Skin of body (tissue), 2 donors: ENCODE data around the gene NUDT3. TPM values are rescaled to one million over a fixed set of nuclear protein-coding genes. Genes with fewer than 3 reads are reported as not detected.
A peak's percentile ranks its signal among the peaks of the same experiment; 100 is the strongest.
"Not testable (repeated sequence)": the region's sequence is repeated elsewhere in the genome, so short reads cannot be mapped to it uniquely, and the experiment has no call there.

ENCODE experiments used
- DNase-seq: peaks from one replicate; lab custom pipeline; 2025; lab: John Stamatoyannopoulos, UW
- total RNA-seq: library from RNA; depleted of rRNA; stranded (reverse); fragments of >200 nt; gene quantifications from one replicate; pipeline ENCODE4 v1.2.3, GENCODE V29; 2014

NUDT3 gene
- 21.3 TPM for total RNA-seq

- peak; percentile 97 for DNase-seq
These were observed at the start of gene NUDT3 for GRCh38 chr6:34392497-34393190. TSS of gene NUDT3 (minus strand) at chr6:34392669. CDS start at chr6:34392362, 307 bp downstream.

- no peak for DNase-seq
These were observed 49.1 kb upstream of the NUDT3 start for GRCh38 chr6:34441526-34441925.

- DNase-seq, result no peak
These were observed 47.0 kb upstream of the NUDT3 start for GRCh38 chr6:34439442-34439841.

GRCh38 chr6:34438705-34439104, 46.2 kb upstream of the NUDT3 start:
- DNase-seq, result no peak

- DNase-seq, result no peak
These were observed 45.1 kb upstream of the NUDT3 start for GRCh38 chr6:34437644-34437970.

GRCh38 chr6:34436803-34437643, 44.6 kb upstream of the NUDT3 start:
- no peak for DNase-seq

GRCh38 chr6:34435916-34436315, 43.4 kb upstream of the NUDT3 start:
- DNase-seq, result no peak

- DNase-seq, result peak; percentile 91
These were observed 33.3 kb upstream of the NUDT3 start, which contains the start of gene RPS10 for GRCh38 chr6:34425498-34426410. TSS of gene RPS10 (minus strand) at chr6:34426069. CDS start at chr6:34425221, 848 bp downstream.

GRCh38 chr6:34425132-34425497, 32.6 kb upstream of the NUDT3 start:
- no peak for DNase-seq

- DNase-seq, result no peak
These were observed 32.0 kb upstream of the NUDT3 start for GRCh38 chr6:34424200-34425131.

GRCh38 chr6:34423254-34423653, 30.8 kb upstream of the NUDT3 start:
- no peak for DNase-seq

- no peak for DNase-seq
These were observed 25.9 kb upstream of the NUDT3 start for GRCh38 chr6:34418367-34418766.

GRCh38 chr6:34416877-34417371, 24.5 kb upstream of the NUDT3 start:
- DNase-seq, result no peak

GRCh38 chr6:34414999-34415858, 22.8 kb upstream of the NUDT3 start:
- DNase-seq, result peak; percentile 77

GRCh38 chr6:34412643-34413214, 20.3 kb upstream of the NUDT3 start:
- no peak for DNase-seq

GRCh38 chr6:34412016-34412415, 19.5 kb upstream of the NUDT3 start:
- DNase-seq, result no peak

GRCh38 chr6:34407915-34408314, 15.4 kb upstream of the NUDT3 start:
- DNase-seq, result not testable (repeated sequence)

- no peak for DNase-seq
These were observed 4.0 kb upstream of the NUDT3 start for GRCh38 chr6:34396518-34396917.

- DNase-seq, result no peak
These were observed 1.5 kb upstream of the NUDT3 start for GRCh38 chr6:34393966-34394305.
